Suprapubic skin (tissue), 4 donors: Measurements from ENCODE around the gene LHFPL4. TPM values are rescaled to one million over a fixed set of nuclear protein-coding genes. Genes with fewer than 3 reads are reported as not detected.

Source experiments
- DNase-seq, 2 donors: peaks; one replicate each; pipeline ENCODE4 v3.0.0-alpha.2; 2019; ENCODE audit warnings: low spot score in 2 of 2
- H3K27ac ChIP-seq: fragments of 200-600 bp; sonication (generic); one replicate; pipeline ENCODE4 v1.5.1; 2019
- H3K27me3 ChIP-seq: fragments of 200-600 bp; sonication (generic); one replicate; pipeline ENCODE4 v1.5.1; 2019
- H3K36me3 ChIP-seq: fragments of 200-600 bp; sonication (generic); one replicate; pipeline ENCODE4 v1.5.1; 2019
- H3K4me1 ChIP-seq: fragments of 200-600 bp; sonication (generic); one replicate; pipeline ENCODE4 v1.5.1; 2019
- H3K4me3 ChIP-seq: fragments of 200-600 bp; sonication (generic); one replicate; pipeline ENCODE4 v1.5.1; 2019; ENCODE audit warnings: mild to moderate bottlenecking
- H3K9me3 ChIP-seq: fragments of 200-600 bp; sonication (generic); one replicate; pipeline ENCODE4 v1.5.1; 2019
- EP300 ChIP-seq: sonication (generic); formaldehyde crosslinking; IDR thresholded peaks from one replicate; pipeline ENCODE4 v1.6.1; 2017; ENCODE audit warnings: antibody characterized with exemption
- POLR2A ChIP-seq, 2 donors: fragments of 450-650 bp; IDR thresholded peaks; one replicate each; pipeline ENCODE4 v1.6.1; 2017; ENCODE audit warnings: antibody characterized with exemption in 2 of 2, mild to moderate bottlenecking in 2 of 2, moderate library complexity in 2 of 2
- POLR2AphosphoS5 ChIP-seq, 3 donors: sonication (generic); formaldehyde crosslinking; IDR thresholded peaks; one replicate each; pipeline ENCODE4 v1.6.1; 2017; ENCODE audit warnings: antibody characterized with exemption in 3 of 3
- WGBS: methylation state at CpG from one replicate; pipeline ENCODE4 v1.1.5; 2018; 5-methylcytosine and 5-hydroxymethylcytosine counted together
- total RNA-seq, 4 donors: library from RNA; depleted of rRNA; stranded (reverse); fragments of >200 nt; gene quantifications; one replicate each; pipeline ENCODE4 v1.1.0, GENCODE V29; 2016
- TF ChIP-seq, protein P1 (sequence below), 2 donors: fragments of 200-600 bp in 1 of 2; fragments of 450-650 bp in 1 of 2; sonication (generic) in 1 of 2; IDR thresholded peaks; one replicate each; pipeline ENCODE4 v1.5.1; 2016 to 2019; ENCODE audit warnings: antibody characterized with exemption in 2 of 2, mild to moderate bottlenecking in 1 of 2, moderate library complexity in 1 of 2

The LHFPL4 gene
- total RNA-seq, 4 donors from 2014 or later, result 0.19 TPM; not detected in 3

DNA sequence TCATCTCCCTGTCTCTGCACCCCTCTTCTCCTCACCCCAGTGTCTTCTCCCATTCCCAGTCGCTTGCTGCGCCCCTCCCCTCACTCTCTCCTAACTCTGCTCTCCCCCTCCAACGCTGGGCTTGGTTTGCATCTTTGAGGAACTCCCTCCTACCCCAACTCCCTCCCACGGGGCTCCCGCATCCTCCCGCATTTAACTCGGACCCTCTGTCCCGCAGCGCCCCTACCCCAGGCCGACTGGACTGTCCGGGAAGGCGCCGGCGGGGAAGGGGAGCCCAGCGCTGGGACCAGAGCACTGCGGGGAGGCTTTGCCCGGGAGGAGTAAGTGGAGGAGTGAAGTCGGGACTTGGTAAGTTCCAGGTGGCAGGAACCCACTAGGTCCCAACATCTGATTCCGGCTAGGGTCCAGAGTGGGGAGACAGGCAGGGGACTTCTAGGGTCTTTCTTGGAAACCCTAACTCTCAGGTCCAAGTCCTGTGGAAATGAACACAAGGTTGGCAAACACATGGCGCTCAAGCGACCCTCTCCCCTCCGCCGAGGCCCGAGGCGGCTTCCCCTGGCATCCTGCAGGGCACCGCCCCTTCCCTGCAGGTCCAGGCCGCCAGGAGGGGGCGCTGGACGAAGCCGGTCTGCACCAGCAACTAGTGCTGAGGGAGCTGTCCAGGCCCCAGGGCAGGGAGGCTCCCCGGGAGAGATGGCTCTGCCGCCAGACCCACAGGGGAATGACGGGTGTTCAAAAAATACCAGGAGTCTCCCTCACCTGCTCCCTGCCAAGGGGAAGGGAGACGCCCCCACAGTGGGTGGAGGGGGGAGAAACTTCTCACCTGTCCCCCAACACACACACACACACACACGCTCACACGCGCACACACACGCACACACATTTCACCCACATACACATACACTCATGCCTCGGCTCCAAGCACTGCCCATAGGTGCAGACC lies 53.2 kb downstream of the LHFPL4 start:
- Histone ChIP-seq H3K9me3 (no peaks in the 10 kb centered on the region), H3K4me3 (peak overlapping the region; percentile 20), H3K36me3 (no peaks in the 10 kb centered on the region), H3K27me3 (peaks cover 23% of the 10 kb centered on the region), H3K27ac (no peak overlapping the region), H3K4me1 (peaks cover 18% of the 10 kb centered on the region)
- DNase-seq, result no peak
- no peak for TF ChIP-seq EP300
- TF ChIP-seq, protein P1, sequence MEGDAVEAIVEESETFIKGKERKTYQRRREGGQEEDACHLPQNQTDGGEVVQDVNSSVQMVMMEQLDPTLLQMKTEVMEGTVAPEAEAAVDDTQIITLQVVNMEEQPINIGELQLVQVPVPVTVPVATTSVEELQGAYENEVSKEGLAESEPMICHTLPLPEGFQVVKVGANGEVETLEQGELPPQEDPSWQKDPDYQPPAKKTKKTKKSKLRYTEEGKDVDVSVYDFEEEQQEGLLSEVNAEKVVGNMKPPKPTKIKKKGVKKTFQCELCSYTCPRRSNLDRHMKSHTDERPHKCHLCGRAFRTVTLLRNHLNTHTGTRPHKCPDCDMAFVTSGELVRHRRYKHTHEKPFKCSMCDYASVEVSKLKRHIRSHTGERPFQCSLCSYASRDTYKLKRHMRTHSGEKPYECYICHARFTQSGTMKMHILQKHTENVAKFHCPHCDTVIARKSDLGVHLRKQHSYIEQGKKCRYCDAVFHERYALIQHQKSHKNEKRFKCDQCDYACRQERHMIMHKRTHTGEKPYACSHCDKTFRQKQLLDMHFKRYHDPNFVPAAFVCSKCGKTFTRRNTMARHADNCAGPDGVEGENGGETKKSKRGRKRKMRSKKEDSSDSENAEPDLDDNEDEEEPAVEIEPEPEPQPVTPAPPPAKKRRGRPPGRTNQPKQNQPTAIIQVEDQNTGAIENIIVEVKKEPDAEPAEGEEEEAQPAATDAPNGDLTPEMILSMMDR (IDR thresholded peaks at IDR 0.05), result peak in 1 of 2 donors; percentile 75
- 15% methylated on average over 25 of the region's 39 CpGs for WGBS

DNA sequence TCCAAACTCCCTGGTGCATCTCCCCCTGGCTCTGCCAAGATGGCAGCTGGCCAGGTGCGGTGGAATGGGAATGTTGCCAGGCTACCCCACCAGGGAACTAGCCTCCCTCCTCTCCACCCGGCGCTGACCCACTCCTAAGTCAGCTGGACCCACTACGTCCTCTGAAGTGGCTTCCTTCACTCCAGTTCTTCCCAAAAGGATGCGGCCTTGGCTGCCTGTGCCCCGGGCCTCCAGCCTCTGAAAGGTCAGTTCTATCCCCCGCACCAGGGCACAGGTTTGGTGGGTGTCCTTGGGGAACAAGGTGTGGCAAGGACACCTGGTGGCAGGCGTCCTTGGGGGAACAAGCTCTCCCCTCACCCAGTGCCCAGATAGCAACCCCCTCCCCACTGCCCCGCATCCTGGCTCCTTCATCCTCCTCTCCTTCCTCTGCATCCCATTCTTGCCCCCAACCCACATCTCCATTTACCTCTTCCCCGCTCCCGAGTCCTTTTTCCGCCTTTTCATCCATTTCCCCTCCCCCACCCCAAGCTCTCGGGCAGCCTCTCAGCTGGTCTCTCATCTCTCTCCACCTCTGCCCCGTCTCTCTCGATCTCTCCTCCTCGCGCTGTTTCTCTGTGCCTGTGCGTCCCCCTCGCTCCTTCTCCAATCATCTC lies 54.0 kb downstream of the LHFPL4 start:
- peaks cover 18% of the 10 kb centered on the region for H3K4me1 ChIP-seq
- H3K9me3 ChIP-seq, result no peaks in the 10 kb centered on the region
- WGBS, result 22% methylated on average over 19 of the region's 19 CpGs
- no peak for DNase-seq
- TF ChIP-seq POLR2A (IDR thresholded peaks at IDR 0.05), result no peak
- no peak for TF ChIP-seq EP300
- TF ChIP-seq POLR2AphosphoS5 (IDR thresholded peaks at IDR 0.05), result no peak
- TF ChIP-seq, protein P1 (IDR thresholded peaks at IDR 0.05), result no peak
- peaks cover 23% of the 10 kb centered on the region for H3K27me3 ChIP-seq
- no peaks in the 10 kb centered on the region for H3K36me3 ChIP-seq
- no peak overlapping the region for H3K27ac ChIP-seq
- no peak overlapping the region for H3K4me3 ChIP-seq

GRCh38 chr3:9498781-9499180 lies 54.8 kb downstream of the LHFPL4 start:
- H3K4me3 ChIP-seq, result no peak overlapping the region
- H3K4me1 ChIP-seq, result peaks cover 18% of the 10 kb centered on the region
- H3K36me3 ChIP-seq, result no peaks in the 10 kb centered on the region
- WGBS, result 85% methylated on average over 4 of the region's 6 CpGs
- DNase-seq, result no peak
- TF ChIP-seq, protein P1 (IDR thresholded peaks at IDR 0.05), result no peak
- TF ChIP-seq EP300, result no peak
- TF ChIP-seq POLR2AphosphoS5 (IDR thresholded peaks at IDR 0.05), result no peak
- no peak overlapping the region for H3K27ac ChIP-seq
- no peaks in the 10 kb centered on the region for H3K9me3 ChIP-seq
- peaks cover 23% of the 10 kb centered on the region for H3K27me3 ChIP-seq

GRCh38 chr3:9497821-9498565 lies 55.6 kb downstream of the LHFPL4 start:
- peaks cover 18% of the 10 kb centered on the region for H3K4me1 ChIP-seq
- 80% methylated on average over 8 of the region's 8 CpGs for WGBS
- DNase-seq, result no peak

More at GRCh38 chr3:9497821-9498565, 55.6 kb downstream of the LHFPL4 start:
- no peak for TF ChIP-seq POLR2AphosphoS5 (IDR thresholded peaks at IDR 0.05)
- TF ChIP-seq, protein P1 (IDR thresholded peaks at IDR 0.05), result no peak
- TF ChIP-seq POLR2A (IDR thresholded peaks at IDR 0.05), result no peak
- no peak for TF ChIP-seq EP300
- no peaks in the 10 kb centered on the region for H3K36me3 ChIP-seq
- H3K9me3 ChIP-seq, result no peaks in the 10 kb centered on the region
- H3K4me3 ChIP-seq, result no peak overlapping the region
- H3K27me3 ChIP-seq, result peaks cover 23% of the 10 kb centered on the region
- H3K27ac ChIP-seq, result no peak overlapping the region
